Activated T-cell treated with anti-CD3 and anti-CD28 coated beads for 48 hours (primary cell): ENCODE results near the gene SKI.

Experiments used
- DNase-seq: peaks from one replicate; pipeline ENCODE4 v3.0.0-alpha.2; 2020; ENCODE audit warnings: low read depth

The SKI gene

DNA sequence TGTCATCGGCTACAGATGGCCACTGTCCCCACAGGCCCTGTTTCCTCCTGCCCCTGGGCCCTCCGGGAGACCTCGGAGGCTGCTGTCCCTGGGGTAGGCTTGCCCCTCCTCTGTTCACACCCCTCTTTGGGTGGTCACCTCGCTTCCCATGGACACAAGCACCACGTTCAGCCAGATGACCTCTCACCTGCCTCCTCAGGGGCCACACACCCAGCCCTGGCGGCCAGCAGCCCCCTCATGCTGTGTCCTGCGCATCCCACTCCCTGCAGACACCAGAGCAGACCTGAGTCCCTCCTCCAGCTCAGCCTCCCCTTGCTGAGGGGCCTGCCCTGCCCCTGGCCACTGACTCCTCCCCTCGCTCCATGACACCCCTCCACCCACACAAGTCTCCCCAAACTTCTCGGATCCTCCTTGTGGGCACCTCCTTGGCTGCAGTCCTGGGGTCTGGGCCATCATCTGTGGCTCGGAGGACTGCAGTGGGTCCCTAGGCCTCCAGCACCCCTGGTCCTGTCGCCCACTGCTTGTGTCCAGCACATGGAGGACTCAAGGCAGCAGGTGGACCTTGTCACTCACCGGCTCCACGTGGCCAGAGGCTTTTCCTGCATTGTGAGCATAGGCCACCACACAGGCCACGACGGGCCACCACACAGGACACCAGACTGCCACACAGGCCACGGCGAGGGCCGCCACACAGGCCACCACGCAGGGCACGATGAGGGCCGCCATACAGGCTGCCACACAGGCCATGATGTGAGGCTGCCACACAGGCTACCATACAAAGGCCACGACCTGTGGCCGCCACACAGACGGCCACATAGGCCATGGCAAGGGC is 112.2 kb downstream of the SKI start:
- no peak for DNase-seq

DNA sequence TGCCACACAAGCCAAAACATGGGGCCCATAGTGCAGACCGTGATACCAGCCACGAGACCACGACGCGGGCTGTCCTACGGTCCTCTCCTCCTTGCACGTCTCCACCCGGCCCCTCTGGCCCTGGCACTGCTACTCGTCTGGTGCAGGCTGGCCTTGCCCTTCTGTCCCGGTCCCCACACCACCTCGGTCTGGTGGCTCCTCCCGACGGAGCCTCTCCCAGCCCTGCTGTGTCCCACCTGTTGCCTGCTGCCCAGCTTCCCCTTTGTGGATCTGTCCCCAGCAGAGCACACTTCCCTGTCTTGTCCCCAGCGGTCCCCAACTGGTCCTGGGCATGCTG is 112.8 kb downstream of the SKI start:
- DNase-seq = no peak

DNA sequence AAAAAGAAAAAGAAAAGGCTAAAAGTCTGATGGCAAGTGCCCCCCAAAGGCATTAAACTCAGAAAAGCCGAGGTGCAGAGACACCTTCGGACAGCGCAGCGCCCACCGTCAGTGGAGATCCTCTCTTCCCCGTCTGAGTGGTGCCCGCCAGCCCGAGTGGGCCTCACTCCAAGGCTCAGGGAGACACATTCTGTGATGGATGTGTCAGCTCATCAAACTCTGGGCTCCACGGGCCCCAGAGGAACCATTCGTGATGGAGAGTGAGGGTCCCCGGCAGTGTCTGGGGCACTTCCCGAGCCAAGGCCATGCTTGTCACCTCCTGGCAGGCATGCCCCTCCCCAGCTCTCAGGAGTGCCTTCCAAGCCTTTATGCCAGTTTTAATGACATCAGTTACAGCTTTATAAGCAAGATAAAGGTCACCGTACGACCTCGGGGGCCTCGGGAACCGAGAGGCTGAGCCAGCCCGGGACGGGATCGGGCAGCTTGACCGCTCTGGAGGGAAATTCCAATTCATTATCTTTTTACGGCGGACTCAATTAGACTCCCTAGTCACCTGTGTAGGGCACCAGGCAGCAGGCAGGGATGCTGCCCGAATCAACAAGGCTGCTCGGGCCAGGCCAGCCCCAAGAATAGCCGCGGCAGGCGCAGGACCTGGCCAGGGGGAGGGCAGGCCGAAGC is 113.7 kb downstream of the SKI start:
- no peak for DNase-seq

DNA sequence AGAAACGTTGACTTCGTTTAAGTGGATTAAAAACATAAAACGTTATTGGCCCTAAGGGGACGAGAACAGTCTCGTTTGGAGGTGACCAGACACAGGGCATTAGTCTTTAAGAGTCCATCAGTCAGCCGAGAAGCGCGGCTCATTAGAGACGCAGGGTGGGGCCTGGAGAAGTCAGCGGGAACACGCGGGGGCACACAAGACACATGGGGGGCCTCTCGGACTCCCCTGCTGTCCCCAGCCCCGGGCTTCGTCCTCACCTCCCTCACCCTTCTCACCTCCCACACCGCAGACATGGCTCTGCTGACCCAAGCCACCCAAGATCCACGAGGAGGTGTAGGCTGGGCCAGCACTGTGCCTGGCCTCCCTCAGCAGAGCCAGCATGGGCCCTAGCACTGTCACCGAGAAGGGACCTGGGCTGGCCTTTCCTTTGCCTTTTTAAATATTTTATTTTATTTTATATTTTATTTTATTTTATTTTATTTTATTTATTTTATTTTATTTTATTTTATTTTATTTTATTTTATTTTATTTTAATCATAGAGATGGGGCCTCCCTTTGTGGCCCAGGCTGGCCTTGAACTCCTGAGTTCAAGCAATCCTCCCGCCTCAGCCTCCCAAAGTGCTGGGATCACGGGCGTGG is 114.4 kb downstream of the SKI start:
- no peak for DNase-seq

GRCh38 chr1:2343023-2343935 is 115.2 kb downstream of the SKI start:
- no peak for DNase-seq

DNA sequence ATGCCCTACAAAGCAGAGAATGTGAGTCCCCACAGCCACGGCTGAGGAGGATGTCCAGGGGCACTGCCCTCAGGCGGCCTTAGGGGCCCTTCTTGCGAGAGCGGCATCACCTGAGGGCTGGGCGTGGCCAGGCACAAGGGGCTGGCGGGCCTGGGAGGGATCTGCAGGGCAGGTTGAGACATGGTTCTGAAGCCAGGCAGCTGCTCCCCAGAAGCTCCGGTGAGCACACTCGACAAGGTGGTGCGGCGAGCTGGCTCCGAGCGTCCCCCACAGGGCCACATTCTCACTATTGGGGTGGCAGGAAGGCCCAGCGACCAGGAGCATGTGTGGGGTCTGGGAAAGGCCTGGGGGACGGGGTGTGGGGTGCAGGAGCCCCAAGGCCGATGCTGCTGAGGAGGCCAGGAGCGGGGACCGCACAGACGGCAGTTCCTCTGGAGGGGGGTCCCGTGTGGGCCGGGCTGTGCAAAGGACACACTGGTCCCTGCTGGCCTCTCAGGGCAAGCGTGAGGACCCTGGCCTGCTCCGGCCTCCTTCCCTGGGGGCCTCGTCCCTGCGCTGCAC is 116.1 kb downstream of the SKI start:
- no peak for DNase-seq

GRCh38 chr1:2344744-2345296 is 116.7 kb downstream of the SKI start:
- DNase-seq = no peak

GRCh38 chr1:2345297-2346075 is 117.4 kb downstream of the SKI start:
- DNase-seq = no peak

GRCh38 chr1:2346691-2347408 is 118.7 kb downstream of the SKI start:
- no peak for DNase-seq

DNA sequence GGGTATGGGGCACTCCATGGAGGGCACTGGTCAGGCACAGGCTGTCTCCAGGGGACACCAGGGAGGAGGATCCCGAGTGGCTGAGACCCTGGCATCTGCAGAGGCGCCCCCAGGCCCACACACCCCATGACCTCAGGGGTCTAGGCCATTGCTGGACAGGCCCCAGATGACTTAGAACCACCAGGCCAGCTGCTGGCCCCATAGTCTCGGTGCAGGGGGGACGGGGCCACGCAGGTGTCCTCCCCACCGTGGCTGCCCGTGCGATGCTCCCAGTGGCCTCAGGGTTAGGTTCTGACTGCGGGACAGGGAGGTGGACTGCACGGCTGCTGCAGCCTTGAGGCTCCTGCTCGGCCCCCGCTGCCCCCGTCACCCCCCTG is 119.3 kb downstream of the SKI start:
- DNase-seq = no peak

GRCh38 chr1:2347896-2348295 is 119.8 kb downstream of the SKI start:
- no peak for DNase-seq

GRCh38 chr1:2348346-2349325 is 120.5 kb downstream of the SKI start:
- no peak for DNase-seq

GRCh38 chr1:2349806-2350205 is 121.7 kb downstream of the SKI start:
- no peak for DNase-seq

- DNase-seq = no peak
Observed at GRCh38 chr1:2350501-2350900, 122.4 kb downstream of the SKI start.

GRCh38 chr1:2350911-2351655 is 123.0 kb downstream of the SKI start:
- DNase-seq = no peak

DNA sequence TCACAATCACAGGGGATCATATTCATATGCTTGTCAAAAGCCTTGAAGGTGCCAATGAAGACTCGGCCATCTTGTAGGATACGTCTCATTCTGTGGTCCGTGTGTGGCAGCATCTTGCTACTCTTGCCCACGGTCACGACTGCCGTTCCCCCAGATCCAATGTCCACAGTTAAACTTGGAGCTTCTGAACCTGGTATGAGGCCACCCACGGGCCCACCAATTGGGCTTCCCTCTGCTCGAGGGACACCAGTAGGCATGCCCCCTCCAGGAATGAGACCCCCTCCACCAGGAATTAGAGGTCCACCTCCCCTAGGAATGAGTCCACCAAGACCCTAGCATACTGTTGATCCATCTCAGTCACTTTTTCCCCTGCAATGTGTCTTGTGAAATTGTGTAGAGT is 123.6 kb downstream of the SKI start:
- no peak for DNase-seq

GRCh38 chr1:2352341-2352896 is 124.3 kb downstream of the SKI start:
- DNase-seq = no peak
